Daoy (cell line): ENCODE measurements around the gene FUT8. TPM values are rescaled to one million over a fixed set of nuclear protein-coding genes. Genes with fewer than 3 reads are reported as not detected.

Experiments used
- DNase-seq: peaks from one replicate; pipeline ENCODE4 v3.0.0-alpha.2; 2015; ENCODE audit warnings: low read depth
- total RNA-seq: library from RNA; depleted of rRNA; stranded (reverse); fragments of >200 nt; shearing (Covaris generic); gene quantifications from 2 replicates; pipeline ENCODE4 v1.2.3, GENCODE V29; 2014

Gene FUT8
- total RNA-seq, 1 experiment from 2014 or later = 90.6 TPM

DNA sequence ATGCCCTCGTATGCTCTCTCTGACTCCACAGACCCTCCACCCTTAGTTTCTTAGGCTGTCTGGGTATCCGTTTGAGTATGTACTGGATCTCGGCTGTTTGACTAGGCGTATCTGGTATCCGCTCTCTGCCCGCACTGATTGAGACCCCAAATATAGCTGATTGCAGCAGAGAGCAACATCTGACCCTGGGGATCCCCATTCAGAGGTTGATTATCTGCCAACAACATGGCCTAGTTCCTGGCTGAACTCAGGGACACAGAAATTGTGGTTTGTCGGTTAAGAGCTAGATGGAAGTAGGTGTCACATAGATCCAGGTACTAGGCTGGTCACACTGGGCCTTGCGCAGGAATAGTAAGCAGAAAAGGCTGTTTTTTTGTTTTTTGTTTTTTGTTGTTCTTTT lies 359.9 kb downstream of the FUT8 start:
- no peak for DNase-seq

DNA sequence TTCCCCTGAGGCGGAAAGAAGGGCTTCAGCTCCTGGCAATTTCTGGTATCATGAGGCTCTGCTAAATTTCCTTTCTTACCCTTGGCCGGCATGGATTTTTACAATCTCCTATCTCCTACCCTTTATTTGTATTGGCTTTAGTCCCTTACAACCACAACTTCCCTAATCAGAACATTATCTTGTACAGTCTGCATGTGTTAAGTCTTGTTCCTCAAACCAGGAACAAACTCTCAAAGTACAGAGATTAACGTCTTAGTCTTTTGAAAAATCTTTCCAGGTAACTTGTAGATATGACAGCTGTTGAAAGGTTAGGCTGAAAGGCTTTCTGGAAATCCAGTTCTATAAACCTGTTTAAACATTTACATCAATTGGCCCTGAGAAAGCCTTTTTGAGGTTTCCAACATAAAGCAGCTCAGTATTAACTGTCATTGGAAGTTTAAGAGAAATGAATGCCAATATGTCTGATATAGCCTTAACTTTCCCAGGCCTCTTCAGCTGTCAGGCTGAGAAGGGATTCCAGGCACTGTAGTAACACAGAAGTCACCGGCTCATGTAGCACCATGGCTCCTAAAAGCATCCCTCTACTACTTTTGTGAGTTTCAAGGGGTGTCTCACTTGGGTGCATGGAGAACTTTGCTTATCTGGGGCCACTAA lies 360.5 kb downstream of the FUT8 start:
- no peak for DNase-seq

DNA sequence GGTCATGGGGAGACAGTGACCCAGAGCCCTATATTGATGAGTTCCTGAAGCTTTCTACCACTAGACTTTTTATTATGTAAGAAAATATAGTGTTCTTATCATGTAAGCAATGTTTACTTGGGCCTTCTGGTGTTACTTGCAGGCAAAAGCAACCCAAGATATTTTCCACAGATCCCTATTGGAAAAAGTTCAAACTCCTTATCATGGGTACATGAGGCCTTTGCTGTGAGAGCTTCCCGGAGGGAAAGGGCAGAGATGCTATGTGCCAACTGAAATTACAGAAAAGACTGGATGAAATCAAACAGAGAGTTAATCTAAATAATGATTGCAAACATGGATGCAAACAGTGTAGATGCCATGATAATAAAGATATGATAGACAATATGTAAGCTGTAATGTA lies 361.5 kb downstream of the FUT8 start:
- DNase-seq = no peak

DNA sequence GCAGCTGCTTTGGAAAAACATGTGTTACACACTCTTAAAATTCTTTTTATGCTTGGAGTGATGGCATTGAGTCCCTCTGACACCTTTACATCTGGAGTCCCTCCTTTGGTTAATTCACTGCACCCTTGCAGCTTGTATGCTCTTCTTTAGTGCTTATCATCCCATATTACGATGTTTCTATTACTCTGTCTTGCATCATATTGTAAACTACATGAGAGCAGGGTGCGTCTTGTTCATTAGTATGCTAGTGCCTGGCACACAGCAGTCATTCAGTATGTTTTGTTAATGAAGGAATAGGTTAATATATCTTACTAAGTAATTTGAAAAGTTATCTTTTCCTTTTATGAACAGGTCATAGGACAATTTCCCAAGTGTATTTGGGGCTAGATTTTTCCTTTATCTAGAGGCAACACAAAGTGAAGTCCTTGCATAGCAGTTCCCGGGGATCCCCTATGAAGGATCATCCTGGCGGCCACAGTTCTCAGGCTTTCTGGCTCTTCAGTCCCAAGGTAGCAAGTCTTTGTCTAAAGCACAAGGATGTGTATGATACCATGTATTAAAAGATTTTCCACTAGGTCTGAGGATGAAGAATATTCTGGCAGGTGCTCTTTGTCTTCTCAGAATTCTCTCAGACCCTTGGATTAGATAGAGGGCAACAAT lies 363.8 kb downstream of the FUT8 start:
- DNase-seq = no peak

DNA sequence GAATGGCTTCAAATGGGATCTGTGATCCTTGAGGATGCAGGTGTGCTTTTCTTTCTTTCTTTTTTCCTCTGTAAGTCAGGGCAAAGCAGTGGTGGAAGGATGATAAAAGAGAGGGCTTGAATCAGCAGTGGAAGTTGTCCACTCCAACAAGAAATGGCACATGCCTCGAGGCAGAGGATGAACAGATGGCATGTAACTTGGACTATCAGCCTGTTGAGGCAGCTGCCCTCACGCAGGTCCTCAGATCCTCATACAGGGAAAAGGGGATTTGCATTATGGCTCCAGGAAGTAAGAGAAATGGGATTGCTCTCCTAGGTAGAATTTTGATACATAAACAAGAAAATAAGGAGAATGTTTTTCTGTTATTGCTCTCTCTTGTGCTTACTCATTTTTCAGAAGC lies 368.0 kb downstream of the FUT8 start:
- DNase-seq = no peak

DNA sequence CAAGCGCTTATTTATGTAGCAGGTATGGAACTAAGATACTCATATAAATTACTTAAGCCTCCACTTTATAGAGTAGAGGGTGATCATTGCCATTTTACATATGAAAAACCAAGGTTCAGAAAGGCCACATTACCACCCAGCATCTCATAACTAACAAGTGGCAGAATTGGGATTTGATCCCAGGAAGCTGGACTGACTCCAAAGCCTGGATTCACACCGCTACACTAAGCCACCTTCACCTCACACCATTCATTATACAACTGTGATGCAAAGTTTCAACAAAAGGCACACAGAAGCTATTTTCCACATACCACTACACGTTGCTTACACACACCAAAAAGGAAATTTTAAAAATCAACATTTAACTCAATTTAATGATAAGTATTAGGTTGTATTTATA lies 370.6 kb downstream of the FUT8 start:
- no peak for DNase-seq

DNA sequence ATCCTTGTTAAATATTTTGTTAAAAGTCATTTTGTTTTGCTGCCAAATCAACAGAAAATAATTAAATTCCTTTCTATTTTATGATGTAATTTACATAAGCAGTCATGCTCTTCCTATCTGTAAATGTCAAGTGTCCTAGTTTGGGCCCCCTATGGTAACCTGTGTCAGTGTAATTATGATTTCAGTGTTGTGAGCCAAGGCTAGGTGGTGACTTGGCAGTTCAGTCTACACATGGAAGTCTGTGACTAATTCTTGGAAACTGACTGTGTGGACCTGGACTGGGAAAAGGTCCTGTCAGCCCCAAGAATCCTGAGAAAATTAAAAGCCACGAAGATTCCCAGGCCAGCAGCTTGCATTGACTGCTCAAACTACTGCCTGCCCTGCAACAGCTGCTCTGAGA lies 371.0 kb downstream of the FUT8 start:
- no peak for DNase-seq

DNA sequence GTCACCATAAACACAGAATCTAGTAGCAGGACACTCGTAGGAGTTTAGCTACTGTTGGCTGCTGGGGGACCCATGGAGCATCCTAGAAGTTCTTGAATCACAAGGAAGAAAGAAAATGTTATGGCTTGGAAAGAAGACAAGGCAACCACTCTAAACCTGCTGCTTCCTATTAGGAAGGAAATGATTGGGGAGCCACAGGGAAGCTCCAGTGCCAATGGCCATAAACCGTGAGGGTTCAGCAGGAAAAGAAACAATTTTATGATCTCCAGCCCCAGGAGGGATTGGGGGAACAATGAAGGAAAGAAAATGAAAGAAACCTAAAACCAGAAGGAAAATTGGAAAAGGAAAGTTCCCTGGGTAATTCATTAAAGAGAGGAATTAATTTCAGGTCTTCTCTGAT lies 372.0 kb downstream of the FUT8 start:
- no peak for DNase-seq

DNA sequence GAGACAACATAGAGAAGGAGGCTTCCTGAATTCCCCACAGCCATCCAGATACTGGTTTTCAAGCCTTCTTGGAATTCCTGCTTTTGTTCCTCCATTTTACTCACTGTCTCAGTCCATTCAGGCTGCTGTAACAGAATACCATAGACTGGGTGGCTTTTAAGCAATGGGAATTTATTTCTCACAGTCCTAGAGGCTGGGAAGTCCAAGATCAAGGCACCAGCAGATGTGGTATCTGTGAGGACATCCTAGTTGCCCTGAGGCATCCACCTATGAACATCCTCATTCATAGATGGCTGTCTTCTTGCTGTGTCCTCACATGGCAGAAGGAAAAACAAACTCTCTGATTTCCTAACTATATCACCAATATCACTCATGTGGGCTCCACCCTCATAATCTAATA lies 374.9 kb downstream of the FUT8 start:
- DNase-seq = no peak

DNA sequence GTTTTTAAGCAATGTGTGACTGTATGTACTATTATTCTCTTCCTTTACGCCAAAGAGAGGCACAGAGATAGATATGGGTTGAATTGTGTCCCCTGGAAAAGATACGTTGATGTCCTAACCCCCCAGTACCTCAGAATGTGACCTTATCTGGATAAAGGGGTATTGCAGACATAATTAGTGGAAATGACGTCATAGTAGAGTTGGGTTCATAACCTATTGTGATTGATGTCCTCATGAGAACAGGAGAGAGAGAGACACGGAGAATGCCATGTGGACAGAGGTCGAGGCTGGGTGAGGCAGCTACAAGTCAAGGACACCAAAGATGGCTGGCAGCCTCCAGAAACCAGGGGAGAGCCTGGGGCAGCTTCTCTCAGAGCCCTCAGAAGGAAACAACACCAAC lies 376.3 kb downstream of the FUT8 start:
- no peak for DNase-seq

DNA sequence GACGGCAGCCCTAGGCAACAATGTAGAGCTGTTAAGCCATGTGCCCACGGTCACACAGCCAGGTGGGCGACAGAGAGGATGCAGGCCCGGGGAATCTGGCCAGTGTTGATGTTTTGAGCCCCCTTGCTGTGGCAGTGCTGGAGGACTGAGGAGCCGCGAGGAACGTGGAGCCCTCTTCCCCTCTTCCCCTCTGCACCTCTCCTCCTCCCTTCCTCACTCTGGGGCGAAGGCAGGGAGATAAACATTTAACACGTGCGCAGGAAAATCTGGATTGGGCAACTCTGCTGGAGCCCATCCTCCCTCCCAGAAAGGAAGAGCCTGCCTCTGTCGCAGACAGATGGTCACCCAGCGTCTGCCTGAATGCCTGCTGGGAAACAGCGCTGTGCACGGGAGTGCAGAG lies 376.8 kb downstream of the FUT8 start:
- DNase-seq = no peak

DNA sequence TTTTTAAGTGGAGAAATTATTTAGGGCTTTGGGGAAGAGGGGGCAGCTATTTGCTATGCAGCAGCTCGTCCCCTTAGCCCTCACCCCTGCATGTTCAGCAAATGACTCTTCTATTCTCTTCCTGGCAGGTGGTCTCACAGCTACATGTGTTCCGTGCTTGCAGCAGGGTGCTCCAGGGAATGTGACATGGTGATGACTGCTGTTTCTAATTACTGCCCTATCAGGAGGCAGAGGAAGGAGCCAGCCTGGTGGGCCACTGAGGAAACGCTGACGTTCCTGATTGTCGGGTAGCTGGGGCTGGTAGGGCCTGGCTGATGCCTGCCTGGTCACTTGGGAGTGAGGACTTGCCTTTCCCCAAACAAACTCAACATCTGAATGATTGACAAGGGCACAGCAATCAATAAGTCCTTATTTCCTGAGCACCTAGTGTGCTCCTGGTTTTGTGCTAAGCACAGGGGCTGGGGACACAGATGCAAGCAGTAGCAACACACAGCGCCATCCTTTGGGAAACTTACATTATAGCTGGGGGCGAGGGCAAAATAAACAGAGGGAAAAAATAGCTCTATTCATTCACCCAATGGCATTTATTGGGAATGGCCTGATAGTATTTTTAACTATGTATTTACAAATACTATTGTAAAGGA lies 377.8 kb downstream of the FUT8 start:
- no peak for DNase-seq

DNA sequence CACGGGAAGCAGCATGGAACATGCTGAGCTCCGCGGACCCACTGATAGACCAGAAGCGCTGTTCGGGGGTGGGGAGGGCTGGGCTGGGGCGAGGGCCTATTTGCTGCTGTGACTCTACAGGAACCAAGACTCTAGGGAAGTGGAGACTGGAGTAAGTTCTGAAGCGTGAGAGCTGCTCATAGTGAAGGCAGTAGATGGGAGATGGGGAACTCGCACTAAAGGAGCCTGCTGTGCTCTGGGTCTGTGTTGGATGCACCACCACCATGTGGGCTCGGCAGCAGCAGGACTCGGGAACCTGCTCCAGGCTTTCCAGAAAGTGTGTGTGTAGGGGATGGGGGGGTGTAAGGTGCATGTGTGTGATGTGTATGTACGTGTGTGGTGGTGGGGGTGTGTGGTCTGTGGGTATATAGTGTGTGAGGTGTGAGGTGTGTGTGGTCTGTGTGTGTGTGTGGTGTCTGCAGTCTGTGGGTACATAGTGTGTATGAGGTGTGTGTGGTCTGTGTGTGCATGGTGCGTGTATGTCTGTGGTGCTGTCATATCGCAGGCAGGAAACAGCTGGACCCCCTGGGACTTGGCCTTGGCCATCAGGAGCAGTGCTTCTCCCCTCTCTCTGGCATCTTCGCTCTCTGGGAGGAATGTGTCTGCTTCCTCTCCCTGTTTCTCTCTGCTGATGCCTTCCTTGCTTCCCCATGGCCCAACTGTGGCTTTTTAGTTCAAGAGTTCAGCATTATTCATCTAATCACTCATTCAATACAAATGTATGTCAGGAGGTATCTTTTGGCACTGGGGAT lies 378.9 kb downstream of the FUT8 start:
- DNase-seq = peak; percentile 79

DNA sequence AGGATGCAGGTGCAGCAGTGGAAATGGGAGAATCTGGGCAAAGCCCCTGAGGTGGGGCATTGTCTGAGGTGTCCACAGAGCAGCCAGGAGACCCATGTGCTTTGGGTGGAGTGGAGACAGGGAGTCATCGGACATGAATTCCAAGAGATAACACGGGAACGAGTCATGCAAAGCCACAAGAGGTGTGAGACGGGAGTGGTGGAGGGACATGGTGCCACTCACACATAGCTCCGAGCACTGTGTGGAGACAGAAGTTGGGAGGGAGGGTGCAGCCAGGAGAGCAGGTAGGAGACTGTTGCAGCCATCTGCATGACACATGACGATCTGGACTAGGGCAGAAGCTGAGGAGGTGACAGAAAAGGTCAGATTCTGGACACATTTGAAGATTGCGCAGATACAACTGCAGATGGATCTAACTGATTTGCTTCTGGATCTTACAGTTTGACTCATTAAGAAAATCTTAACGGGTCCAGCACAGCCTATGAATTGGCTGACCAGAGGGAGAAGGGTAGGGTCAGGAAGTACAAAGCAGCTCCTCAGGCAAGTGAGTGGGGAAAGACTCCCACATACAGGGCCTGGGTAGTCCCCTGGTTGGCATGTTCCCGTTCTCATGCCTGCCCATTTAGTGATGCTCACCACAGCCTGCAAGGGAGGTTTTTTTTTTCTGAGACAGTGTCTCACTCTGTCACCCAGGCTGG lies 379.8 kb downstream of the FUT8 start:
- DNase-seq = peak; percentile 73
